Natural killer cell (primary cell): ENCODE measurements around the gene ABCF2. TPM values are rescaled to one million over a fixed set of nuclear protein-coding genes. Genes with fewer than 3 reads are reported as not detected.

Experiments
- ATAC-seq, 3 donors: fragments of 150-1000 bp in 2 of 3; fragments of 200-7000 bp in 1 of 3; cut with Tn5 transposase; 1 replicate in 1 of 3; 2 replicates in 2 of 3; pipeline ENCODE4 v1.10.0; 2021; ENCODE audit warnings: mild to moderate bottlenecking in 2 of 3, moderate library complexity in 2 of 3
- DNase-seq, 2 donors: peaks; one replicate each; pipeline versions ENCODE4 v3.0.0 to v3.0.0-alpha.2; 2013 to 2021; ENCODE audit warnings: mixed read lengths in 1 of 2
- H3K27ac ChIP-seq: one replicate; pipeline ENCODE4 v1.5.1; 2013; ENCODE audit warnings: mild to moderate bottlenecking, low read length
- H3K27me3 ChIP-seq: one replicate; pipeline ENCODE4 v1.6.1; 2013; ENCODE audit warnings: low read length; ENCODE audit not compliant: control insufficient read depth, insufficient read depth
- H3K36me3 ChIP-seq: one replicate; pipeline ENCODE4 v1.6.1; 2013; ENCODE audit warnings: low read length; ENCODE audit not compliant: control insufficient read depth, insufficient read depth
- H3K4me1 ChIP-seq: one replicate; pipeline ENCODE4 v1.6.1; 2013; ENCODE audit warnings: low read length; ENCODE audit not compliant: control insufficient read depth, insufficient read depth
- H3K4me3 ChIP-seq: one replicate; pipeline ENCODE4 v1.5.1; 2013; ENCODE audit warnings: low read length
- H3K9me3 ChIP-seq: one replicate; pipeline ENCODE4 v1.6.1; 2013; ENCODE audit warnings: low read length; ENCODE audit not compliant: control insufficient read depth, insufficient read depth
- H3K27ac Mint-ChIP-seq, 2 donors: one replicate each; pipeline ENCODE4 v1.8.0; 2022; ENCODE audit warnings: mild to moderate bottlenecking in 2 of 2, mixed read lengths in 2 of 2, moderate library complexity in 1 of 2
- H3K27me3 Mint-ChIP-seq, 2 donors: one replicate each; pipeline ENCODE4 v1.8.0; 2022; ENCODE audit warnings: low read depth in 2 of 2, mixed read lengths in 2 of 2
- H3K36me3 Mint-ChIP-seq: one replicate; pipeline ENCODE4 v1.8.0; 2022; ENCODE audit warnings: mixed read lengths
- H3K4me1 Mint-ChIP-seq, 2 donors: one replicate each; pipeline ENCODE4 v1.8.0; 2022; ENCODE audit warnings: mixed read lengths in 2 of 2
- H3K4me3 Mint-ChIP-seq: one replicate; pipeline ENCODE4 v1.8.0; 2022; ENCODE audit warnings: mild to moderate bottlenecking, moderate library complexity, mixed read lengths
- H3K9me3 Mint-ChIP-seq, 2 donors: one replicate each; pipeline ENCODE4 v1.8.0; 2022; ENCODE audit warnings: mixed read lengths in 2 of 2
- WGBS: methylation state at CpG from one replicate; pipeline ENCODE4 v1.1.7; 2013; ENCODE audit warnings: missing lambda C conversion rate; ENCODE audit not compliant: insufficient coverage; 5-methylcytosine and 5-hydroxymethylcytosine counted together
- intact Hi-C: fragments of 100-400 bp; cut with micrococcal nuclease; formaldehyde crosslinking; loops from one replicate; pipeline ENCODE4 v1.14.2; 2022
- total RNA-seq, 4 donors: library from RNA; stranded (reverse); fragments of 120-200 nt in 1 of 4; gene quantifications; one replicate each; pipeline versions ENCODE4 v1.2.3 to v1.2.4, GENCODE V29; 2013 to 2022
- TF ChIP-seq, protein P1 (sequence below): fragments of 200-600 bp; IDR thresholded peaks from one replicate; pipeline ENCODE4 v1.8.0; 2022; ENCODE audit warnings: antibody characterized with exemption

ABCF2 gene
- total RNA-seq, 3 donors from 2014 or later (not counting 1 experiment from before 2014, with no cell fraction given) = 12.1 to 26.1 (median 17.6) TPM

DNA sequence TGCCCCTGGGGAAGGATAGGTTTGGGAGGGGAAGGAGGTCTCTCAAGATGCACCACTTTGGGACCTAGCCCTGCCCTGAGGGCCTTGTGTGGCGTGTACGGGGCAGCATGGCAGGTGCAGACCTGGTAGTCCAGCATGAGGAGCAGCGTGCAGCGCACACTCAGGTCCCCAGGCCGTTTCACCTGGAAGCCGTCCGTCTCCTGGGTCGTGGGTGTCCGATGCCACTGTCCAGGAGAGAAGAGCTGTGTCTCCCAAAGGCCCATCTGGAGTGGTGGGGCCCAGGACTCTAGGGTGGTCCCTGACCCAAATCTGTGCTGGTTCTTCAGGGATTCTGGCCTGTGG, 14.7 kb upstream of the ABCF2 start:
- Mint-ChIP-seq H3K36me3 (no peaks in the 10 kb centered on the region), H3K27ac (no peak overlapping the region), H3K4me1 (peaks cover 19 to 31% of the 10 kb centered on the region in 2 donors), H3K4me3 (peak overlapping the region; percentile 40), H3K27me3 (peaks cover 0 to 9% of the 10 kb centered on the region in 2 donors), H3K9me3 (no peaks in the 10 kb centered on the region)
- TF ChIP-seq, protein P1, sequence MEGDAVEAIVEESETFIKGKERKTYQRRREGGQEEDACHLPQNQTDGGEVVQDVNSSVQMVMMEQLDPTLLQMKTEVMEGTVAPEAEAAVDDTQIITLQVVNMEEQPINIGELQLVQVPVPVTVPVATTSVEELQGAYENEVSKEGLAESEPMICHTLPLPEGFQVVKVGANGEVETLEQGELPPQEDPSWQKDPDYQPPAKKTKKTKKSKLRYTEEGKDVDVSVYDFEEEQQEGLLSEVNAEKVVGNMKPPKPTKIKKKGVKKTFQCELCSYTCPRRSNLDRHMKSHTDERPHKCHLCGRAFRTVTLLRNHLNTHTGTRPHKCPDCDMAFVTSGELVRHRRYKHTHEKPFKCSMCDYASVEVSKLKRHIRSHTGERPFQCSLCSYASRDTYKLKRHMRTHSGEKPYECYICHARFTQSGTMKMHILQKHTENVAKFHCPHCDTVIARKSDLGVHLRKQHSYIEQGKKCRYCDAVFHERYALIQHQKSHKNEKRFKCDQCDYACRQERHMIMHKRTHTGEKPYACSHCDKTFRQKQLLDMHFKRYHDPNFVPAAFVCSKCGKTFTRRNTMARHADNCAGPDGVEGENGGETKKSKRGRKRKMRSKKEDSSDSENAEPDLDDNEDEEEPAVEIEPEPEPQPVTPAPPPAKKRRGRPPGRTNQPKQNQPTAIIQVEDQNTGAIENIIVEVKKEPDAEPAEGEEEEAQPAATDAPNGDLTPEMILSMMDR = no peak
- H3K4me1 ChIP-seq = peaks cover 32% of the 10 kb centered on the region
- no peak overlapping the region for H3K27ac ChIP-seq
- intact Hi-C loops = no loop called here
- WGBS = 96% methylated on average over 9 of the region's 9 CpGs
- no peaks in the 10 kb centered on the region for H3K9me3 ChIP-seq
- peaks cover 13% of the 10 kb centered on the region for H3K27me3 ChIP-seq
- H3K4me3 ChIP-seq = no peak overlapping the region
- DNase-seq = no peak
- ATAC-seq = no peak
- H3K36me3 ChIP-seq = peaks cover 8% of the 10 kb centered on the region

DNA sequence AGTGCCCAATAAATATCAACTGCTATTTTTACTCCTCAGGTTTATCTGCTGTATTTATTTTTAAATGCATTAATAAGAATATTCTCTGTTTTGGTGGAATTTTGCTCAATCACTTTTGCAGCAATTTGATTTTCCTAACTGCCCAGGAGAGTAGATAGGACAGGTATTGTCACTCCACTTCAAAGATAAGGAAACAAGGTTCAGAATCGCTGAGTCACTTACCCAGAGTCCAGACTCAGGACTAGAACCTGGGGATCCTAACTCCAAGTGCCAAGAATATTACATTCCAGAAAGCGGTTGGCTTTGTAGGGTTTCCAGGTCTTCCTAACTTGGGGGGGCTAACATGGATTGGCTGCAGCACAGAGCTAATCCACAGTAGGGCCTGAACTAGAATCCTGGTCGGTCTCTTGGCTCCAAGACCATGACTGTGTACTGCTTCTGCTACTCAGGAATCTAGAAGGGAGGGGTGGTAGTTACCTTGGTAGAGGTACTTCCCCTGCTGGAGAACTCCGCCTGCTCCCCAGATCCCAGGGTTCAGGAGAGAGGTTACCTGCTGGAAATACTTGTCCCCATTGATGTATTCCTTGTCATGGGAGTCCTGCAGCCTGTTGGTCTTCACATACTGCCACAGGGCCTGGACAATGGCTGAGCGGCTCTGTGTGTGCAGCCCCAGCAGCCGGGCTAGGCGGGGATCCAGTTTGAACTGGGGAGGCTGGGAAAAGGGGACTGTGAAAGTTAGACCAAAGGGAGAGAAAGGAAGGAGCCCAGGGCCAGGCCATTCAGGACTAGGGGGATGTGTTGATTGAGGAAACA, 14.1 kb upstream of the ABCF2 start:
- Histone ChIP-seq H3K27me3 (peaks cover 13% of the 10 kb centered on the region), H3K36me3 (peaks cover 13% of the 10 kb centered on the region), H3K27ac (no peak overlapping the region), H3K4me3 (no peak overlapping the region), H3K4me1 (peaks cover 32% of the 10 kb centered on the region), H3K9me3 (no peaks in the 10 kb centered on the region)
- intact Hi-C loops = no loop called here
- 95% methylated on average over 7 of the region's 7 CpGs for WGBS
- DNase-seq (no peak), ATAC-seq (no peak)
- Mint-ChIP-seq H3K27ac (no peak overlapping the region), H3K9me3 (no peaks in the 10 kb centered on the region), H3K4me1 (peaks cover 24 to 35% of the 10 kb centered on the region in 2 donors), H3K4me3 (peak overlapping the region; percentile 40), H3K27me3 (peaks cover 0 to 4% of the 10 kb centered on the region in 2 donors), H3K36me3 (no peaks in the 10 kb centered on the region)
- TF ChIP-seq, protein P1 = no peak

DNA sequence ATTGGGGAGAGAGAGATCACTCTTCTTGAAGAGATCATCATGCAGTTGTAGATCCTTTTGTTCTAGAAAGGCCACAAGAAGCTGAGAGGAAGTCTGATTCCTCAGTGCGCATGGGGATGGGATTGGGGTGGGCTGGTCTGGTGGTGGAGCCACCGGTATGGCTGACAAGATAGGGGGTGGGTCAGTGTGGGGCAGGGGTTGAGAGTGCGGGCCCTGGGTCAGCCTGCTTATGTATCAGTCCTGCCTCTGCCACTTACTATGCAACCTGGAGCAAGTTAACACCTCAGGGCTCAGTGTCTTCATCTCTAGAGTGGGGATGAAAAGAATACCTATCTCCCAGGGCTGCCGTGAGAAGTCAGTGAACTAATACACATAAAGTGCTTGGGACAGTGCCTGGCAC, 13.5 kb upstream of the ABCF2 start:
- H3K4me1 ChIP-seq = peaks cover 28% of the 10 kb centered on the region
- H3K4me3 ChIP-seq = no peak overlapping the region
- TF ChIP-seq, protein P1 = no peak
- H3K9me3 ChIP-seq = no peaks in the 10 kb centered on the region
- Mint-ChIP-seq H3K4me3 (no peak overlapping the region), H3K27me3 (no peaks in the 10 kb centered on the region), H3K9me3 (no peaks in the 10 kb centered on the region), H3K27ac (no peak overlapping the region), H3K4me1 (peaks cover 25 to 32% of the 10 kb centered on the region in 2 donors), H3K36me3 (no peaks in the 10 kb centered on the region)
- intact Hi-C loops = no loop called here
- H3K27ac ChIP-seq = no peak overlapping the region
- DNase-seq = no peak
- peaks cover 19% of the 10 kb centered on the region for H3K36me3 ChIP-seq
- ATAC-seq = no peak
- WGBS = 92% methylated on average over 4 of the region's 4 CpGs
- peaks cover 8% of the 10 kb centered on the region for H3K27me3 ChIP-seq
